ENCODE measurements around the gene ZDHHC11.
"Not testable (repeated sequence)": the region's sequence is repeated elsewhere in the genome, so short reads cannot be mapped to it uniquely, and the experiment has no call there.

DNA sequence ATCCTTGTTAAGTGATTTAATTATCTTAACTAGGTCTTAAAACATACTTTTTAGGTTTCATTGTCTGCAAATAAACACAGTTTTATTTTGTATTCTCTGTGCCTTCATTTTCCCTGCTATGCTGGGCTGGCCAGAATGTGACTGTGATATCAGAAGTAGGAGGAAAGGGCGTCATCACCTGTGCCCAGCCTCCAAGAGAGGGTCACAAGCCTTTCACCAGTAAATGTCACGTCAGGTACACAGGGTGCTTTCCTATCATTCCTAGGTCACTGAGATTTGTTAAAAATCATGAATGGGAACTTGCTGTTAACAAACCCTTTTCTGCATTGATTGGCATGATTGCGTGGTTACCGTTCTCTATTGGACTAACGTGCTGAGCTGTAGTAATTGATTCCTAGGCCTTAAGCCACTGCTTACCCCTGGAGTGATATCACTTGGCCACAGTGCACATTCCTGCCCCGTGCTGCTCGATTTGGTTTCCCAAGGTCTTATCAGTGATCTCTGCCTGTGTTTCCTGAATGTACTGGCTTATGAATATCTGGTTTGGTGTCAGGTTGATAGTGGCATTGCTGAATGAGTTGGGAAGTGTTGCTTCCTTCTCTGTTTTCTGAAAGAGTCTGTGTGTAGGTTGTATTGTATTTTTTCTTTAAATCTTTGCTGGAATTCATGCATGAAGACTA, 14.7 kb downstream of the ZDHHC11 start:
- TF ChIP-seq EZH2 (IDR thresholded peaks at IDR 0.05); SRF (IDR thresholded peaks at IDR 0.05; ENCODE audit: low read depth); SP1 (IDR thresholded peaks at IDR 0.05; ENCODE audit: low read depth); ELF1 (IDR thresholded peaks at IDR 0.05; ENCODE audit: borderline replicate concordance, low read depth); POLR2A (IDR thresholded peaks at IDR 0.05; ENCODE audit: borderline replicate concordance, extremely low read depth, insufficient read depth, insufficient read length): not testable (repeated sequence)
- TF ChIP-seq, protein P1, sequence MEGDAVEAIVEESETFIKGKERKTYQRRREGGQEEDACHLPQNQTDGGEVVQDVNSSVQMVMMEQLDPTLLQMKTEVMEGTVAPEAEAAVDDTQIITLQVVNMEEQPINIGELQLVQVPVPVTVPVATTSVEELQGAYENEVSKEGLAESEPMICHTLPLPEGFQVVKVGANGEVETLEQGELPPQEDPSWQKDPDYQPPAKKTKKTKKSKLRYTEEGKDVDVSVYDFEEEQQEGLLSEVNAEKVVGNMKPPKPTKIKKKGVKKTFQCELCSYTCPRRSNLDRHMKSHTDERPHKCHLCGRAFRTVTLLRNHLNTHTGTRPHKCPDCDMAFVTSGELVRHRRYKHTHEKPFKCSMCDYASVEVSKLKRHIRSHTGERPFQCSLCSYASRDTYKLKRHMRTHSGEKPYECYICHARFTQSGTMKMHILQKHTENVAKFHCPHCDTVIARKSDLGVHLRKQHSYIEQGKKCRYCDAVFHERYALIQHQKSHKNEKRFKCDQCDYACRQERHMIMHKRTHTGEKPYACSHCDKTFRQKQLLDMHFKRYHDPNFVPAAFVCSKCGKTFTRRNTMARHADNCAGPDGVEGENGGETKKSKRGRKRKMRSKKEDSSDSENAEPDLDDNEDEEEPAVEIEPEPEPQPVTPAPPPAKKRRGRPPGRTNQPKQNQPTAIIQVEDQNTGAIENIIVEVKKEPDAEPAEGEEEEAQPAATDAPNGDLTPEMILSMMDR (IDR thresholded peaks at IDR 0.05 in 2 of 3, conservative IDR thresholded peaks at IDR 0.05 in 1 of 3; ENCODE audit: borderline replicate concordance in 1 of 3, insufficient read depth in 1 of 3, low read depth in 2 of 3, low read length in 2 of 3) = not testable (repeated sequence)
